AG20443 (cell line): ENCODE measurements around the gene QRICH2.
"Not testable (repeated sequence)": the region's sequence is repeated elsewhere in the genome, so short reads cannot be mapped to it uniquely, and the experiment has no call there.

Experiments
- DNase-seq: peaks from one replicate; pipeline ENCODE4 v3.0.0; 2012; ENCODE audit warnings: low spot score, mixed read lengths

The QRICH2 gene

GRCh38 chr17:76307966-76308338, at the start of gene QRICH2:
Gene QRICH2 (minus strand): TSS chr17:76308276. CDS start chr17:76307998, 278 bp downstream.
- no peak for DNase-seq

GRCh38 chr17:76357597-76358158, 49.6 kb upstream of the QRICH2 start:
- DNase-seq, result no peak

GRCh38 chr17:76356803-76357456, 48.9 kb upstream of the QRICH2 start:
- DNase-seq, result no peak

GRCh38 chr17:76354747-76355310, 46.8 kb upstream of the QRICH2 start:
- DNase-seq, result no peak

- DNase-seq, result no peak
Measured at GRCh38 chr17:76354317-76354729, 46.2 kb upstream of the QRICH2 start.

GRCh38 chr17:76353599-76354316, 45.7 kb upstream of the QRICH2 start, which contains the start of gene PRPSAP1:
Gene PRPSAP1 (minus strand): TSS chr17:76353916. CDS start chr17:76353703, 213 bp downstream.
- DNase-seq, result peak; percentile 96

- DNase-seq, result peak; percentile 70
Measured at GRCh38 chr17:76353004-76353598, 45.0 kb upstream of the QRICH2 start.

- no peak for DNase-seq
Measured at GRCh38 chr17:76351526-76352071, 43.5 kb upstream of the QRICH2 start.

- no peak for DNase-seq
Measured at GRCh38 chr17:76350463-76350862, 42.4 kb upstream of the QRICH2 start.

- not testable (repeated sequence) for DNase-seq
Measured at GRCh38 chr17:76346936-76347335, 38.9 kb upstream of the QRICH2 start.

- no peak for DNase-seq
Measured at GRCh38 chr17:76345377-76345974, 37.4 kb upstream of the QRICH2 start.

- no peak for DNase-seq
Measured at GRCh38 chr17:76343106-76343505, 35.0 kb upstream of the QRICH2 start.

- no peak for DNase-seq
Measured at GRCh38 chr17:76341301-76341700, 33.2 kb upstream of the QRICH2 start.

GRCh38 chr17:76337413-76337777, 29.3 kb upstream of the QRICH2 start:
- peak; percentile 61 for DNase-seq

GRCh38 chr17:76336756-76337412, 28.8 kb upstream of the QRICH2 start:
- DNase-seq, result no peak

- no peak for DNase-seq
Measured at GRCh38 chr17:76335716-76336381, 27.8 kb upstream of the QRICH2 start.

GRCh38 chr17:76333673-76334505, 25.8 kb upstream of the QRICH2 start:
- DNase-seq, result no peak

GRCh38 chr17:76331083-76331482, 23.0 kb upstream of the QRICH2 start:
- no peak for DNase-seq

GRCh38 chr17:76329664-76330063, 21.6 kb upstream of the QRICH2 start:
- no peak for DNase-seq

- DNase-seq, result no peak
Measured at GRCh38 chr17:76327696-76328095, 19.6 kb upstream of the QRICH2 start.
